WI38 (cell line): ENCODE measurements around the gene GRAMD2B.

Experiments used
- H3K4me3 ChIP-seq: 2 replicates; pipeline ENCODE4 v1.5.1; 2011; ENCODE audit warnings: low read depth, mild to moderate bottlenecking, control low read depth, low read length
- CTCF ChIP-seq: IDR thresholded peaks from 2 replicates; pipeline ENCODE4 v1.5.1; 2012; ENCODE audit warnings: low read depth, mild to moderate bottlenecking, control low read depth, low read length

The GRAMD2B gene

GRCh38 chr5:126450346-126450745 lies 27.1 kb downstream of the GRAMD2B start:
- no peak overlapping the region for H3K4me3 ChIP-seq
- no peak for TF ChIP-seq CTCF

GRCh38 chr5:126450907-126451306 lies 27.7 kb downstream of the GRAMD2B start:
- no peak for TF ChIP-seq CTCF
- no peak overlapping the region for H3K4me3 ChIP-seq

- TF ChIP-seq CTCF, result no peak
- no peak overlapping the region for H3K4me3 ChIP-seq
These were observed 29.3 kb downstream of the GRAMD2B start for GRCh38 chr5:126452477-126452876.

- no peak for TF ChIP-seq CTCF
- no peak overlapping the region for H3K4me3 ChIP-seq
These were observed 30.9 kb downstream of the GRAMD2B start for GRCh38 chr5:126454081-126454480.

GRCh38 chr5:126454535-126454934 lies 31.3 kb downstream of the GRAMD2B start:
- no peak overlapping the region for H3K4me3 ChIP-seq
- TF ChIP-seq CTCF, result no peak

- no peak overlapping the region for H3K4me3 ChIP-seq
- no peak for TF ChIP-seq CTCF
These were observed 32.1 kb downstream of the GRAMD2B start for GRCh38 chr5:126455264-126455663.

- no peak overlapping the region for H3K4me3 ChIP-seq
- TF ChIP-seq CTCF, result no peak
These were observed 32.5 kb downstream of the GRAMD2B start for GRCh38 chr5:126455728-126456127.
